ACHN (cell line): ENCODE data around the gene PI4KA.
"Not testable (repeated sequence)": the region's sequence is repeated elsewhere in the genome, so short reads cannot be mapped to it uniquely, and the experiment has no call there.

ENCODE experiments used
- DNase-seq: peaks from one replicate; pipeline ENCODE4 v3.0.0-alpha.2; 2015
- in situ Hi-C: cut with HindIII; loops from 2 replicates; pipeline ENCODE4 v1.10.0; 2017; ENCODE audit warnings: low sequenced_read_pairs, low pct_ligation_motif_present, low pct_unique_long_range_greater_than_20kb

PI4KA gene

GRCh38 chr22:20858615-20859416 lies at the start of gene PI4KA, which contains the start of gene SNAP29:
Gene PI4KA, minus strand, starts transcription at chr22:20858811. Its CDS starts 86 bp downstream, at chr22:20858725.
Gene SNAP29, plus strand, starts transcription at chr22:20859007. Its CDS starts 104 bp downstream, at chr22:20859111.
- DNase-seq = peak; percentile 96
- in situ Hi-C loops = no loop called here

- in situ Hi-C loops = no loop called here
- no peak for DNase-seq
Measured at GRCh38 chr22:20906387-20906767, 47.8 kb upstream of the PI4KA start.

- in situ Hi-C loops = no loop called here
- DNase-seq = no peak
Measured at GRCh38 chr22:20905415-20906386, 47.1 kb upstream of the PI4KA start.

GRCh38 chr22:20904980-20905355 lies 46.4 kb upstream of the PI4KA start:
- DNase-seq = no peak
- in situ Hi-C loops = no loop called here

- DNase-seq = peak; percentile 10
- in situ Hi-C loops = no loop called here
Measured at GRCh38 chr22:20904008-20904979, 45.7 kb upstream of the PI4KA start.

GRCh38 chr22:20903093-20903492 lies 44.5 kb upstream of the PI4KA start:
- DNase-seq = no peak
- in situ Hi-C loops = no loop called here

- in situ Hi-C loops = not testable (repeated sequence)
Measured at GRCh38 chr22:20901093-20902033, 42.8 kb upstream of the PI4KA start.

GRCh38 chr22:20899827-20900423 lies 41.3 kb upstream of the PI4KA start:
- no peak for DNase-seq
- in situ Hi-C loops = no loop called here

More at GRCh38 chr22:20901093-20902033, 42.8 kb upstream of the PI4KA start:
- not testable (repeated sequence) for DNase-seq

GRCh38 chr22:20897737-20898136 lies 39.1 kb upstream of the PI4KA start:
- DNase-seq, in situ Hi-C loops: not testable (repeated sequence)

- in situ Hi-C loops = no loop called here
- DNase-seq = no peak
Measured at GRCh38 chr22:20890975-20891374, 32.4 kb upstream of the PI4KA start.

GRCh38 chr22:20889904-20890540 lies 31.4 kb upstream of the PI4KA start:
- in situ Hi-C loops = no loop called here
- no peak for DNase-seq

GRCh38 chr22:20889025-20889704 lies 30.6 kb upstream of the PI4KA start:
- in situ Hi-C loops = no loop called here
- DNase-seq = no peak

- DNase-seq = no peak
- in situ Hi-C loops = no loop called here
Measured at GRCh38 chr22:20887375-20887774, 28.8 kb upstream of the PI4KA start.

GRCh38 chr22:20885557-20886323 lies 27.1 kb upstream of the PI4KA start:
- DNase-seq = peak; percentile 79
- in situ Hi-C loops = no loop called here

- in situ Hi-C loops = no loop called here
- DNase-seq = no peak
Measured at GRCh38 chr22:20885017-20885556, 26.5 kb upstream of the PI4KA start.
